Measurements from ENCODE around the gene CLDN19. TPM values are rescaled to one million over a fixed set of nuclear protein-coding genes. Genes with fewer than 3 reads are reported as not detected.
A peak's percentile ranks its signal among the peaks of the same experiment; 100 is the strongest.

The CLDN19 gene
- total RNA-seq, 4 donors from 2014 or later: 1.5 TPM; not detected in 3

- no peaks in the 10 kb centered on the region for H3K27me3 ChIP-seq
- 47 to 72% methylated on average over 3 to 4 of the region's 4 CpGs for WGBS, 2 donors (ENCODE audit: low coverage in 1 of 2)
- H3K4me3 ChIP-seq: no peak overlapping the region
- peaks cover 0 to 10% of the 10 kb centered on the region in 2 donors for H3K36me3 ChIP-seq
- H3K4me1 ChIP-seq: peaks cover 15 to 86% (median 24%) of the 10 kb centered on the region in 3 donors
- TF ChIP-seq POLR2A (IDR thresholded peaks at IDR 0.05): no peak
- no peak for TF ChIP-seq CTCF (IDR thresholded peaks at IDR 0.05)
- TF ChIP-seq EP300 (IDR thresholded peaks at IDR 0.05): no peak
- no peak for TF ChIP-seq POLR2AphosphoS5 (IDR thresholded peaks at IDR 0.05)
- ATAC-seq: no peak
- H3K27ac ChIP-seq: no peak overlapping the region
- H3K9me3 ChIP-seq: no peaks in the 10 kb centered on the region
Observed at GRCh38 chr1:42691157-42691498, 48.9 kb downstream of the CLDN19 start.

GRCh38 chr1:42690477-42691156, 49.4 kb downstream of the CLDN19 start:
- 67 to 80% methylated on average over 1 of the region's 1 CpG for WGBS, 2 donors (ENCODE audit: low coverage in 1 of 2)
- no peak for ATAC-seq
- H3K27ac ChIP-seq: no peak overlapping the region
- peaks cover 0 to 7% of the 10 kb centered on the region in 2 donors for H3K36me3 ChIP-seq
- H3K27me3 ChIP-seq: no peaks in the 10 kb centered on the region
- no peaks in the 10 kb centered on the region for H3K9me3 ChIP-seq
- TF ChIP-seq CTCF (IDR thresholded peaks at IDR 0.05): peak in 1 of 4 experiments; percentile 5
- no peak for TF ChIP-seq EP300 (IDR thresholded peaks at IDR 0.05)
- H3K4me3 ChIP-seq: no peak overlapping the region
- H3K4me1 ChIP-seq: peaks cover 15 to 91% (median 28%) of the 10 kb centered on the region in 3 donors

- no peak for ATAC-seq
- H3K36me3 ChIP-seq: peaks cover 0 to under 1% of the 10 kb centered on the region in 2 donors
- 92 to 95% methylated on average over 2 to 3 of the region's 3 CpGs for WGBS, 2 donors (ENCODE audit: low coverage in 1 of 2)
- no peaks in the 10 kb centered on the region for H3K27me3 ChIP-seq
- no peak overlapping the region for H3K4me3 ChIP-seq
- H3K27ac ChIP-seq: no peak overlapping the region
- H3K9me3 ChIP-seq: no peaks in the 10 kb centered on the region
- H3K4me1 ChIP-seq: peaks cover 16 to 95% (median 35%) of the 10 kb centered on the region in 3 donors
- TF ChIP-seq POLR2AphosphoS5 (IDR thresholded peaks at IDR 0.05) (no peak), EP300 (IDR thresholded peaks at IDR 0.05) (no peak)
Observed at GRCh38 chr1:42689912-42690311, 50.1 kb downstream of the CLDN19 start.

- Histone ChIP-seq H3K27me3 (no peaks in the 10 kb centered on the region), H3K4me1 (peaks cover 20 to 83% (median 37%) of the 10 kb centered on the region in 3 donors), H3K27ac (no peak overlapping the region), H3K36me3 (peaks cover 0 to 4% of the 10 kb centered on the region in 2 donors), H3K9me3 (no peaks in the 10 kb centered on the region), H3K4me3 (no peak overlapping the region)
- 82 to 90% methylated on average over 4 of the region's 4 CpGs for WGBS, 2 donors (ENCODE audit: low coverage in 1 of 2)
- no peak for TF ChIP-seq EP300 (IDR thresholded peaks at IDR 0.05)
- TF ChIP-seq POLR2AphosphoS5 (IDR thresholded peaks at IDR 0.05): no peak
- no peak for TF ChIP-seq POLR2A (IDR thresholded peaks at IDR 0.05)
- TF ChIP-seq CTCF (IDR thresholded peaks at IDR 0.05): no peak
- ATAC-seq: no peak
Observed at GRCh38 chr1:42686418-42686817, 53.6 kb downstream of the CLDN19 start.

- peaks cover 0 to 4% of the 10 kb centered on the region in 2 donors for H3K36me3 ChIP-seq
- WGBS, 2 donors (ENCODE audit: low coverage in 1 of 2): 0 to 32% methylated on average over 1 to 5 of the region's 5 CpGs
- peaks cover 18 to 80% (median 41%) of the 10 kb centered on the region in 3 donors for H3K4me1 ChIP-seq
- H3K27me3 ChIP-seq: no peaks in the 10 kb centered on the region
- no peak for TF ChIP-seq CTCF (IDR thresholded peaks at IDR 0.05)
- TF ChIP-seq POLR2A (IDR thresholded peaks at IDR 0.05): no peak
- no peak for TF ChIP-seq EP300 (IDR thresholded peaks at IDR 0.05)
- TF ChIP-seq POLR2AphosphoS5 (IDR thresholded peaks at IDR 0.05): no peak
- H3K9me3 ChIP-seq: no peaks in the 10 kb centered on the region
- peak overlapping the region in 1 of 4 donors; percentile 98 for H3K27ac ChIP-seq
- no peak for ATAC-seq
- peak overlapping the region in 1 of 2 donors; percentile 99 for H3K4me3 ChIP-seq
Observed at GRCh38 chr1:42684139-42684538, 55.9 kb downstream of the CLDN19 start.

Other genes with a start within 250 kb of the CLDN19 start
- gene PPIH, start 81.8 kb downstream of the CLDN19 start, total RNA-seq: 10 to 100 TPM; 15.0 to 33.3 (median 21.0) TPM
- 100 to 1,000 TPM; 625 to 985 (median 777) TPM for gene YBX1, start 57.8 kb downstream of the CLDN19 start, total RNA-seq
- 10 to 100 TPM; 21.7 to 27.4 (median 23.0) TPM for gene P3H1, start 26.8 kb upstream of the CLDN19 start, total RNA-seq
- 1 to 10 TPM; 4.0 to 8.8 (median 8.0) TPM for gene C1orf50, start 27.0 kb upstream of the CLDN19 start, total RNA-seq
- under 1 TPM in 1 of 4 donors, not detected in 3; 0.12 TPM for gene TMEM269, start 44.8 kb upstream of the CLDN19 start, total RNA-seq
- gene ERMAP, start 76.9 kb upstream of the CLDN19 start, total RNA-seq: 10 to 100 TPM in 2 of 4 donors, 1 to 10 TPM in 2; 9.4 to 14.6 (median 10.5) TPM
- 10 to 100 TPM; 21.3 to 36.5 (median 22.6) TPM for gene SVBP, start 77.2 kb upstream of the CLDN19 start, total RNA-seq
- gene ZNF691, start 106.4 kb upstream of the CLDN19 start, total RNA-seq: 10 to 100 TPM; 11.2 to 22.4 (median 13.8) TPM
- gene SLC2A1, start 218.6 kb upstream of the CLDN19 start, total RNA-seq: 100 to 1,000 TPM in 1 of 4 donors, 10 to 100 TPM in 3; 23.5 to 106 (median 45.9) TPM

All from gastroesophageal sphincter (tissue), 4 donors.